ENCODE measurements around the gene HABP2. TPM values are rescaled to one million over a fixed set of nuclear protein-coding genes. Genes with fewer than 3 reads are reported as not detected.

HABP2 gene
- total RNA-seq, 2 donors from 2014 or later, result not detected

- Histone ChIP-seq H3K27me3 (no peaks in the 10 kb centered on the region), H3K9me3 (no peaks in the 10 kb centered on the region), H3K4me3 (no peak overlapping the region), H3K36me3 (no peaks in the 10 kb centered on the region), H3K27ac (no peak overlapping the region), H3K4me1 (no peaks in the 10 kb centered on the region)
- no peak for TF ChIP-seq CTCF (IDR thresholded peaks at IDR 0.05)
- no peak for DNase-seq (ENCODE audit: low spot score)
These were observed 20.5 kb downstream of the HABP2 start for GRCh38 chr10:113573368-113573767.

- no peak for DNase-seq (ENCODE audit: low spot score)
- no peaks in the 10 kb centered on the region for H3K36me3 ChIP-seq
- no peaks in the 10 kb centered on the region for H3K27me3 ChIP-seq
- no peaks in the 10 kb centered on the region for H3K4me1 ChIP-seq
- no peak overlapping the region for H3K4me3 ChIP-seq
- H3K27ac ChIP-seq, result no peak overlapping the region
- no peaks in the 10 kb centered on the region for H3K9me3 ChIP-seq
- TF ChIP-seq CTCF (IDR thresholded peaks at IDR 0.05), result no peak
These were observed 24.0 kb downstream of the HABP2 start for GRCh38 chr10:113576852-113577251.

- Histone ChIP-seq H3K36me3 (no peaks in the 10 kb centered on the region), H3K4me1 (no peaks in the 10 kb centered on the region), H3K4me3 (no peak overlapping the region), H3K9me3 (no peaks in the 10 kb centered on the region), H3K27me3 (no peaks in the 10 kb centered on the region), H3K27ac (no peak overlapping the region)
- TF ChIP-seq CTCF (IDR thresholded peaks at IDR 0.05), result no peak
- DNase-seq (ENCODE audit: low spot score), result no peak
These were observed 25.9 kb downstream of the HABP2 start for GRCh38 chr10:113578773-113579172.

- DNase-seq (ENCODE audit: low spot score), result no peak
- no peaks in the 10 kb centered on the region for H3K36me3 ChIP-seq
- no peak for TF ChIP-seq CTCF (IDR thresholded peaks at IDR 0.05)
- no peaks in the 10 kb centered on the region for H3K4me1 ChIP-seq
- no peaks in the 10 kb centered on the region for H3K27me3 ChIP-seq
- no peak overlapping the region for H3K27ac ChIP-seq
- no peaks in the 10 kb centered on the region for H3K9me3 ChIP-seq
- no peak overlapping the region for H3K4me3 ChIP-seq
These were observed 28.2 kb downstream of the HABP2 start for GRCh38 chr10:113581092-113581491.

GRCh38 chr10:113583571-113583970 lies 30.7 kb downstream of the HABP2 start:
- no peak for DNase-seq (ENCODE audit: low spot score)
- Histone ChIP-seq H3K27me3 (no peaks in the 10 kb centered on the region), H3K36me3 (peaks cover 12% of the 10 kb centered on the region), H3K9me3 (no peaks in the 10 kb centered on the region), H3K4me1 (no peaks in the 10 kb centered on the region), H3K4me3 (no peak overlapping the region), H3K27ac (no peak overlapping the region)
- TF ChIP-seq CTCF (IDR thresholded peaks at IDR 0.05), result no peak

GRCh38 chr10:113585949-113586348 lies 33.1 kb downstream of the HABP2 start:
- no peaks in the 10 kb centered on the region for H3K9me3 ChIP-seq
- H3K4me3 ChIP-seq, result no peak overlapping the region
- H3K4me1 ChIP-seq, result no peaks in the 10 kb centered on the region
- peaks cover 36% of the 10 kb centered on the region for H3K36me3 ChIP-seq
- H3K27ac ChIP-seq, result no peak overlapping the region
- no peaks in the 10 kb centered on the region for H3K27me3 ChIP-seq
- no peak for TF ChIP-seq CTCF (IDR thresholded peaks at IDR 0.05)
- DNase-seq (ENCODE audit: low spot score), result no peak

Measured in right atrium auricular region (tissue), 2 donors.